ENCODE results near the gene RPL29. TPM values are rescaled to one million over a fixed set of nuclear protein-coding genes. Genes with fewer than 3 reads are reported as not detected.
A peak's percentile ranks its signal among the peaks of the same experiment; 100 is the strongest.

RPL29 gene
- total and polyA plus RNA-seq, 4 donors = 617 to 2,218 (median 1,156) TPM

DNA sequence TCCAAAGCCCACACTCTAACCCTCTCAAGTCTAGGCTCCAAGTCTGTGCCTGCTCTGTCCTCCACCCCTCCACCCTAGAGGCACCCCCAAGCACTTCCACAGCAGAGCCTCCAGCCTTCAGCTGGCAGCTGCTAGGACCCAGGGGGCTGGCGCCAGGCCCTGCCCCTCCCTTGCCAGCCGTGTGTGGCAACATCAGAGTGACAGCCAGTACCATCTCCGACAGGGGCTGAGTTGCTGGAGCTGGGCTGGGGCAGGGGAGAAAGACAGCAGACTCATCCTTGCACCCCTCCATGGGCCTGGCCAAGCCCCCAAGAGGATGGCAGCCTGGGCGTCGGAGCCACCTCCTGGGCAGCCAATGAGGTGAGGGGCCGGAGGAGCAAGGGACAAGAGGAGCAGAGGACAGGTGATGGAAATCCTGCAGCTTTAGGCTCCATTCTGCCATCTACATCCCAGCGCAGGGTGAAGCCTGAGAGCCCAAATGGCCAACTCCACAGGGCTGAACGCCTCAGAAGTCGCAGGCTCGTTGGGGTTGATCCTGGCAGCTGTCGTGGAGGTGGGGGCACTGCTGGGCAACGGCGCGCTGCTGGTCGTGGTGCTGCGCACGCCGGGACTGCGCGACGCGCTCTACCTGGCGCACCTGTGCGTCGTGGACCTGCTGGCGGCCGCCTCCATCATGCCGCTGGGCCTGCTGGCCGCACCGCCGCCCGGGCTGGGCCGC, 40.4 kb downstream of the RPL29 start, which contains the start of gene GPR62:
TSS of gene GPR62 (plus strand) at position 207 of the 718 bp plus-strand sequence. CDS start at position 479, 272 bp downstream.
- WGBS, 2 donors = 26 to 27% methylated on average over 33 of the region's 33 CpGs
- peak within 1 kb of the TSS in 1 of 2 donors; percentile 44 for H3K27ac ChIP-seq (ENCODE audit: low read depth in 1 of 2, low read length in 2 of 2)
- intact Hi-C loops (cut with DNase I) = no loop called here
- H3K4me1 ChIP-seq (ENCODE audit: control insufficient read depth in 1 of 2, insufficient read depth in 2 of 2, low read length in 2 of 2) = no peaks in the 10 kb centered on the region
- H3K27me3 ChIP-seq (ENCODE audit: control insufficient read depth in 1 of 2, insufficient read depth in 2 of 2, low read length in 1 of 2) = no peaks in the 10 kb centered on the region
- no peaks in the 10 kb centered on the region for H3K9me3 ChIP-seq (ENCODE audit: control insufficient read depth, low read length)
- DNase-seq (peak in 1 of 2 donors; percentile 52), ATAC-seq (ENCODE audit: low FRiP score) (no peak)
- no peak within 1 kb of the TSS for H3K4me3 ChIP-seq (ENCODE audit: low read length in 2 of 2)
- H3K36me3 ChIP-seq (ENCODE audit: control insufficient read depth in 1 of 2, insufficient read depth in 2 of 2, low read length in 1 of 2) = no peaks in the 10 kb centered on the region

DNA sequence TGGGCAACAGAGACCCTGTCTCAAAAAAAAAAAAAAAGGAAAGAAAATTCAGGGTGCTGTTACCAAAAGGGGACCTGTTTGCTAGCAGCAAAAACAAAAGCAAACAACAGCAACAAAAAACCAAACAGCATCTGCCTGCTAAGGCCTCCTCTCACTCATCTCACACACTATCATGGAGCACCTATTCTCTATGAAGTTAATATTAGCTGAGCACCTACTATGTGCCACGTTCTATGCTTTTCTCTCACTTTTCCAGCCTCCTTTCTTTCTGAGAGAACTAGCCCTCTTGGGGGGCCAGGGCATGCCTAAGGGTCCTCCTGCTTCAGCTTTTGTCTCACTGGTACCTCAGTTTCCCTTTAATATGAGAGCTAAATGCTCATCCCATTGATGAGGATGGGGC, 41.0 kb downstream of the RPL29 start:
- Histone ChIP-seq H3K9me3 (ENCODE audit: control insufficient read depth, low read length) (no peaks in the 10 kb centered on the region), H3K27me3 (ENCODE audit: control insufficient read depth in 1 of 2, insufficient read depth in 2 of 2, low read length in 1 of 2) (no peaks in the 10 kb centered on the region), H3K4me1 (ENCODE audit: control insufficient read depth in 1 of 2, insufficient read depth in 2 of 2, low read length in 2 of 2) (no peaks in the 10 kb centered on the region), H3K4me3 (ENCODE audit: low read length in 2 of 2) (no peak overlapping the region), H3K27ac (ENCODE audit: low read depth in 1 of 2, low read length in 2 of 2) (no peak overlapping the region), H3K36me3 (ENCODE audit: control insufficient read depth in 1 of 2, insufficient read depth in 2 of 2, low read length in 1 of 2) (no peaks in the 10 kb centered on the region)
- no peak for DNase-seq
- ATAC-seq (ENCODE audit: low FRiP score) = no peak
- intact Hi-C loops (cut with DNase I) = no loop called here
- 85 to 92% methylated on average over 1 of the region's 1 CpG for WGBS, 2 donors

DNA sequence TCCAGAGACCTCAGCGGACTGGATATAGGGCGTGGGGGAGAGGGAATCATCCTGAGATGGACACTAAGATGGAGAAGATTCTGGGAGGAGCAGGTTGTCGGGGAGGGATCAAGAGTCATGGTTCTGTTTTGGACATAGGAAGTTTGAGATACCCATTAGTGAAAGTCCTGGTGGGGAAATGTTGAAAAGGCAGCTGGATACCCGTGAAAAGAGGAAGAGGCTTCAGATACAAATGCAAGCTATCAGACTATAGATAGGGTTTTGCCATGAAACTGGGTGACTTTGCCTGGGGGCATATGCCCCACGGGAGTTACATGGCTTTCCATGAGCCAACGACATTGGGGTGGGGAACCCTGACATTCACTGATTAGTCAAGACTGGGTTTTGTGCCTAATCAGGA, 41.6 kb downstream of the RPL29 start:
- Histone ChIP-seq H3K4me1 (ENCODE audit: control insufficient read depth in 1 of 2, insufficient read depth in 2 of 2, low read length in 2 of 2) (no peaks in the 10 kb centered on the region), H3K9me3 (ENCODE audit: control insufficient read depth, low read length) (no peaks in the 10 kb centered on the region), H3K36me3 (ENCODE audit: control insufficient read depth in 1 of 2, insufficient read depth in 2 of 2, low read length in 1 of 2) (no peaks in the 10 kb centered on the region), H3K27ac (ENCODE audit: low read depth in 1 of 2, low read length in 2 of 2) (no peak overlapping the region), H3K4me3 (ENCODE audit: low read length in 2 of 2) (no peak overlapping the region), H3K27me3 (ENCODE audit: control insufficient read depth in 1 of 2, insufficient read depth in 2 of 2, low read length in 1 of 2) (no peaks in the 10 kb centered on the region)
- WGBS, 2 donors = 84 to 86% methylated on average over 6 of the region's 6 CpGs
- intact Hi-C loops (cut with DNase I) = no loop called here
- DNase-seq = no peak
- ATAC-seq (ENCODE audit: low FRiP score) = no peak

DNA sequence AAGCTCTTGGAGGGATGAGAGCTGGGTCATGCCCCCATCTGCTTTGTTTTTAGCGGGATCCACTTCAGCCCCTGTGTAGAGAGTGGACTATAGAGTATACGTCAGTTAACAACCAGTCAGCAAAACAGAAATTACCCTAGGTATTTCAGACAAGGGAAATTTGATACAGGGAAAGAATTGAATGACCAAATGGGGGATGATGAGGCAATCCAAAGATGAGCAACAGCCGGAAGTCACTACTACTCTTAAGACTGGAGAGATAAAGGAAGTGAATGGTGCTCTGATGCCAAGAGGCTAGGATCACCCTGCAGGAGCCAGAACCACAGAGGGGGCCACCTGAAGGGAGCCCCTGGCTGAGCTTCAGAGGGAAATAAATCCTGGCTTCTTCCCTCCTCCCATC, 42.2 kb downstream of the RPL29 start:
- ATAC-seq (ENCODE audit: low FRiP score) (no peak), DNase-seq (no peak)
- no peaks in the 10 kb centered on the region for H3K36me3 ChIP-seq (ENCODE audit: control insufficient read depth in 1 of 2, insufficient read depth in 2 of 2, low read length in 1 of 2)
- no peaks in the 10 kb centered on the region for H3K27me3 ChIP-seq (ENCODE audit: control insufficient read depth in 1 of 2, insufficient read depth in 2 of 2, low read length in 1 of 2)
- WGBS, 2 donors = 84 to 86% methylated on average over 3 of the region's 3 CpGs
- intact Hi-C loops (cut with DNase I) = no loop called here
- H3K9me3 ChIP-seq (ENCODE audit: control insufficient read depth, low read length) = no peaks in the 10 kb centered on the region
- H3K4me3 ChIP-seq (ENCODE audit: low read length in 2 of 2) = no peak overlapping the region
- no peak overlapping the region for H3K27ac ChIP-seq (ENCODE audit: low read depth in 1 of 2, low read length in 2 of 2)
- no peaks in the 10 kb centered on the region for H3K4me1 ChIP-seq (ENCODE audit: control insufficient read depth in 1 of 2, insufficient read depth in 2 of 2, low read length in 2 of 2)

DNA sequence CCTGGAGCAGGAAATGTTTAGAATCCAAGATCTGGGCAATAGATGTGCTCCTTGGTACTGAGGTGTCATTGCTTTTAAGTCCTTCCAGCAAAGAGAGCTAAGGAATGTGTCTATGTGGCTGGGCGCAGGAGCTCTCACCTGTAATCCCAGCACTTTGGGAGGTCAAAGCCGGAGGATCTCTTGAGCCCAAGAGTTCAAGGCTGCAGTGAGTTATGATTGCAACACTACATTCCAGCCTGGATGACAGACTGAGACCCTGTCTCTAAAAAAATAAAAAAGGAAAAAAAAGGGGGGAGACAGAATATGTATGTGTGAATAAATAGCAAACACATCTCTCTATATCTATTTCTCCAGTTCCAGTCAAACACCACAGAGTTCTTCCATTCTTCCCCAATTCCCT, 44.8 kb downstream of the RPL29 start:
- no peaks in the 10 kb centered on the region for H3K27me3 ChIP-seq (ENCODE audit: control insufficient read depth in 1 of 2, insufficient read depth in 2 of 2, low read length in 1 of 2)
- 92 to 96% methylated on average over 2 of the region's 2 CpGs for WGBS, 2 donors
- no peaks in the 10 kb centered on the region for H3K4me1 ChIP-seq (ENCODE audit: control insufficient read depth in 1 of 2, insufficient read depth in 2 of 2, low read length in 2 of 2)
- H3K27ac ChIP-seq (ENCODE audit: low read depth in 1 of 2, low read length in 2 of 2) = no peak overlapping the region
- ATAC-seq (ENCODE audit: low FRiP score) (no peak), DNase-seq (peak in 1 of 2 donors; percentile 2)
- no peaks in the 10 kb centered on the region for H3K9me3 ChIP-seq (ENCODE audit: control insufficient read depth, low read length)
- no peaks in the 10 kb centered on the region for H3K36me3 ChIP-seq (ENCODE audit: control insufficient read depth in 1 of 2, insufficient read depth in 2 of 2, low read length in 1 of 2)
- no peak overlapping the region for H3K4me3 ChIP-seq (ENCODE audit: low read length in 2 of 2)
- intact Hi-C loops (cut with DNase I) = no loop called here

DNA sequence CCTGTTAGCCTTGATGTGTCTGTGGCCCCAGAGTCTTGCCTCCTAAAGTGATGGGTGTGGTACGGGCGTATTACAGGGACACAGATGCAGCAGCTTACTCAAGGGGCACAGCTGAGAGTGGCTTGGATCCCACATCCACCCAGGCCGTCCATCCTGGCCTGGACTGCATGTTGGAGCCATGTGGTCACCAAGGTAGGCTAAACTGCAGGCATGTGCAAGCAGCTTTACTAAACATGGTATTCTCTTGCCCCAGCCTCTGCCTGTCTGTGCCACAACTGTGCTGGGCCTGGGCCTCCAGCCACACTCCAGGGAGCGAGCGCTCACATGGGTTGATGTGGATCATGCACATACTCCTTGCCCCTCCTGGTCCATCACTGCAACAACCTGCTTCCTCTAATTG, 46.6 kb downstream of the RPL29 start:
- no peaks in the 10 kb centered on the region for H3K9me3 ChIP-seq (ENCODE audit: control insufficient read depth, low read length)
- H3K27ac ChIP-seq (ENCODE audit: low read depth in 1 of 2, low read length in 2 of 2) = no peak overlapping the region
- H3K4me1 ChIP-seq (ENCODE audit: control insufficient read depth in 1 of 2, insufficient read depth in 2 of 2, low read length in 2 of 2) = no peaks in the 10 kb centered on the region
- H3K4me3 ChIP-seq (ENCODE audit: low read length in 2 of 2) = no peak overlapping the region
- no peak for ATAC-seq (ENCODE audit: low FRiP score)
- intact Hi-C loops (cut with DNase I) = no loop called here
- peak in 1 of 2 donors; percentile 39 for DNase-seq
- no peaks in the 10 kb centered on the region for H3K36me3 ChIP-seq (ENCODE audit: control insufficient read depth in 1 of 2, insufficient read depth in 2 of 2, low read length in 1 of 2)
- H3K27me3 ChIP-seq (ENCODE audit: control insufficient read depth in 1 of 2, insufficient read depth in 2 of 2, low read length in 1 of 2) = no peaks in the 10 kb centered on the region
- WGBS, 2 donors = 94 to 97% methylated on average over 5 of the region's 5 CpGs

DNA sequence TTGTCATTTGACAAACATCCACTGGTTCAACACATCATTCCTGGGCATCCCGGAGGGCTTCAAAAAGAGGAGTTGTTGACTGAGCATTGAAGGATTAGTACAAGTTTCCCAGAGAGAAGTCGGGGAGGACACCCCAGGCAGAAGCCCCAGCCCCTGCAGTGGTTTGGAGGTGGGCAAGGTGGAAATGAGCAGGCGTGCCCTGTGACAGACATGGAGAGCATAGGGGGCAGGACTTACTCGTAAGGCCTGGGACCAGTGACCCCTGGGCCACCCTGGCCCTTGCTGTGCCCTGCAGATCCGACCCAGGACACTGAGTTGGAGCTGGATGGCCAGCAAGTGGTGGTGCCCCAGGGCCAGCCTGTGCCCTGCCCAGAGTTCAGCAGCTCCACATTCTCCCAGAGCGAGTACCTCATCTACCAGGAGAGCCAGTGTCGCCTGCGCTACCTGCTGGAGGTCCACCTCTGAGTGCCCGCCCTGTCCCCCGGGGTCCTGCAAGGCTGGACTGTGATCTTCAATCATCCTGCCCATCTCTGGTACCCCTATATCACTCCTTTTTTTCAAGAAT, 47.6 kb downstream of the RPL29 start:
- no peak for ATAC-seq (ENCODE audit: low FRiP score)
- no peak overlapping the region for H3K4me3 ChIP-seq (ENCODE audit: low read length in 2 of 2)
- 93% methylated on average over 10 of the region's 10 CpGs for WGBS, 2 donors
- H3K9me3 ChIP-seq (ENCODE audit: control insufficient read depth, low read length) = no peaks in the 10 kb centered on the region
- intact Hi-C loops (cut with DNase I) = no loop called here
- DNase-seq = peak in 1 of 2 donors; percentile 39
- H3K27ac ChIP-seq (ENCODE audit: low read depth in 1 of 2, low read length in 2 of 2) = no peak overlapping the region
- H3K4me1 ChIP-seq (ENCODE audit: control insufficient read depth in 1 of 2, insufficient read depth in 2 of 2, low read length in 2 of 2) = no peaks in the 10 kb centered on the region
- no peaks in the 10 kb centered on the region for H3K36me3 ChIP-seq (ENCODE audit: control insufficient read depth in 1 of 2, insufficient read depth in 2 of 2, low read length in 1 of 2)
- no peaks in the 10 kb centered on the region for H3K27me3 ChIP-seq (ENCODE audit: control insufficient read depth in 1 of 2, insufficient read depth in 2 of 2, low read length in 1 of 2)

DNA sequence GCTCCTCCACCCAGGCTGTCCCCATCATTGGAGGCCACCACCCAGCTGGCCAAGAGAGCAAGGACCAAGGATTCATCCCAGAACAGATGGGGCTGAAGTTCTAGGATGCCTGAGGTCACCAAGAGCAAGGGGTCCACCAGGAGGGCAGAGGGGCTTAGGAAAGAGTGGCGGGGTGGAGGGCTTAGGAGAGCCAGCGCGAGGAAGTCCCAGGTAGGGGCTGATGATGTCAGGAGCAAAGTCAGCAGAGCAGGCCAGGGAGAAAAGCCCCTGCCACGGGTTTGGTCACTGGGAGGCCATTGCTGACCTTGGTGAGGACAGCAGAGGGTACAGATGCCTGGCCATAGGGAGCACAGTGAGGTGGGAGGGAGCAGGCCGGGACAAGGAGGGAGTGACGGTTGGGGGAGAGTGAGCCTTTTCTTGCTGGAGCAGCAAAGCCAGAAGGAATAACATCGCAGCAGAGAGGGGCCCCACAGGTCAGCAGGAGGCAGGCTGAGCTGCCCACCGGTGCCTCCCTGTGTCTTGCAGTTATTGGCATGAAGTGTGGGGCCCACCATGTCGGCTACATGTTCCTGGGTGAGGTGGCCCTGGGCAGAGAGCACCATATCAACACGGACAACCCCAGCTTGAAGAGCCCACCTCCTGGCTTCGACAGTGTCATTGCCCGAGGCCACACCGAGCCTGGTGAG, 48.3 kb downstream of the RPL29 start:
- no peak overlapping the region for H3K4me3 ChIP-seq (ENCODE audit: low read length in 2 of 2)
- no peak overlapping the region for H3K27ac ChIP-seq (ENCODE audit: low read depth in 1 of 2, low read length in 2 of 2)
- DNase-seq (peak; percentile 28 to 61), ATAC-seq (ENCODE audit: low FRiP score) (no peak)
- H3K36me3 ChIP-seq (ENCODE audit: control insufficient read depth in 1 of 2, insufficient read depth in 2 of 2, low read length in 1 of 2) = no peaks in the 10 kb centered on the region
- no peaks in the 10 kb centered on the region for H3K9me3 ChIP-seq (ENCODE audit: control insufficient read depth, low read length)
- no peaks in the 10 kb centered on the region for H3K4me1 ChIP-seq (ENCODE audit: control insufficient read depth in 1 of 2, insufficient read depth in 2 of 2, low read length in 2 of 2)
- WGBS, 2 donors = 78% methylated on average over 13 of the region's 13 CpGs
- intact Hi-C loops (cut with DNase I) = no loop called here
- H3K27me3 ChIP-seq (ENCODE audit: control insufficient read depth in 1 of 2, insufficient read depth in 2 of 2, low read length in 1 of 2) = no peaks in the 10 kb centered on the region

Data from aorta (tissue), 5 donors.